OCI-LY7 (cell line): ENCODE results near the gene NBR1.

ENCODE experiments used
- CTCF ChIP-seq: fragments of 200-600 bp; sonication (generic); conservative IDR thresholded peaks from 2 replicates; pipeline ENCODE4 v1.5.1; 2014; ENCODE audit warnings: mild to moderate bottlenecking, antibody characterized with exemption, low read length, moderate library complexity, mixed read lengths
- EZH2phosphoT487 ChIP-seq: fragments of 200-600 bp; sonication (generic); IDR thresholded peaks from 2 replicates; pipeline ENCODE4 v1.6.1; 2018; ENCODE audit warnings: low read depth, borderline replicate concordance, mild to moderate bottlenecking, mixed run types, antibody characterized with exemption, low read length, moderate library complexity, mixed read lengths

- TF ChIP-seq CTCF: no peak
- TF ChIP-seq EZH2phosphoT487: no peak
These were observed 28.6 kb downstream of the NBR1 start for GRCh38 chr17:43199633-43200032.
